ENCODE measurements around the gene EDA2R. TPM values are rescaled to one million over a fixed set of nuclear protein-coding genes. Genes with fewer than 3 reads are reported as not detected.

The EDA2R gene
- total and polyA plus RNA-seq, 2 donors (not counting 3 experiments of a cell fraction or from before 2014, with no cell fraction given): 1.9 TPM

- no peak for FAIRE-seq
- no TSS peak for BruUV-seq (replicated peaks)
- no peak for DNase-seq (ENCODE audit: low read depth, low spot score)
These were observed 45.3 kb upstream of the EDA2R start for GRCh38 chrX:66684196-66684595.

More at GRCh38 chrX:66684196-66684595, 45.3 kb upstream of the EDA2R start:
- Histone ChIP-seq H3K36me3 (ENCODE audit: control insufficient read depth in 2 of 2, extremely low read depth in 1 of 2, insufficient read depth in 2 of 2, low read length in 2 of 2) (no peaks in the 10 kb centered on the region), H4K20me1 (replicated peaks; ENCODE audit: control insufficient read depth, extremely low read depth, insufficient read depth, low read length) (no peaks in the 10 kb centered on the region), H3K9me3 (replicated peaks; ENCODE audit: control insufficient read depth, insufficient read depth, low read length) (no peaks in the 10 kb centered on the region), H3K4me1 (ENCODE audit: control insufficient read depth, extremely low read depth, insufficient read depth, low read length) (no peaks in the 10 kb centered on the region), H3K9me1 (replicated peaks; ENCODE audit: control insufficient read depth, extremely low read depth, insufficient read depth, low read length) (no peaks in the 10 kb centered on the region), H3K27me3 (ENCODE audit: control insufficient read depth in 2 of 2, insufficient read depth in 2 of 2, low read length in 2 of 2) (no peaks in the 10 kb centered on the region), H3K4me3 (replicated peaks in 1 of 3; ENCODE audit: insufficient read depth in 1 of 3, low read depth in 1 of 3, low read length in 3 of 3) (no peak overlapping the region), H3K4me2 (ENCODE audit: insufficient read depth, low read length) (no peak overlapping the region), H3K79me2 (ENCODE audit: control insufficient read depth, insufficient read depth, low read length) (no peaks in the 10 kb centered on the region), H3K27ac (ENCODE audit: insufficient read depth, low read depth, low read length) (no peak overlapping the region), H2AFZ (ENCODE audit: low read depth, low read length) (no peak overlapping the region), H3K9ac (replicated peaks; ENCODE audit: extremely low read depth, insufficient read depth, low read length) (no peak overlapping the region)
- POLR2A ChIA-PET: no interaction called here
- no peak for TF ChIP-seq POLR2AphosphoS5 (IDR thresholded peaks at IDR 0.05; ENCODE audit: insufficient read depth, low read depth, low read length)
- no peak for TF ChIP-seq CTCF (IDR thresholded peaks at IDR 0.05; ENCODE audit: extremely low read depth in 1 of 2, insufficient read depth in 1 of 2, low read depth in 1 of 2, low read length in 2 of 2)
- no peak for TF ChIP-seq POLR2A (IDR thresholded peaks at IDR 0.05; ENCODE audit: low read depth, low read length)
- TF ChIP-seq MYC (IDR thresholded peaks at IDR 0.05; ENCODE audit: low read depth, low read length): no peak
- no peak for TF ChIP-seq MAX (IDR thresholded peaks at IDR 0.05; ENCODE audit: insufficient read depth, insufficient read length)
- TF ChIP-seq FOS (IDR thresholded peaks at IDR 0.05; ENCODE audit: borderline replicate concordance, insufficient read depth, low read length): no peak
- no peak for TF ChIP-seq GATA2 (IDR thresholded peaks at IDR 0.05; ENCODE audit: insufficient read depth, insufficient read length, low read depth, low read length)
- no peak for TF ChIP-seq EZH2 (IDR thresholded peaks at IDR 0.05; ENCODE audit: borderline replicate concordance, low read depth, low read length, severe bottlenecking)
- TF ChIP-seq JUN (IDR thresholded peaks at IDR 0.05; ENCODE audit: borderline replicate concordance, insufficient read depth, insufficient read length, low read depth): no peak
- dilution Hi-C loops (cut with MboI; ENCODE audit: extremely low pct_ligation_motif_present, low sequenced_read_pairs): no loop called here
- CTCF ChIA-PET: no interaction called here
- intact Hi-C loops (cut with micrococcal nuclease): no loop called here

Measured in endothelial cell of umbilical vein (primary cell).